GM12864 (cell line): ENCODE measurements around the gene TM2D3.

Experiments used
- DNase-seq: peaks from one replicate; pipeline ENCODE4 v3.0.0-alpha.2; 2011; ENCODE audit warnings: low read depth
- H3K4me3 ChIP-seq: 2 replicates; pipeline ENCODE4 v1.5.1; 2011; ENCODE audit warnings: mild to moderate bottlenecking, low read depth, low read length, control low read depth
- TF ChIP-seq, protein P1 (sequence below): IDR thresholded peaks from 2 replicates; pipeline ENCODE4 v1.5.1; 2011; ENCODE audit warnings: low read depth, mild to moderate bottlenecking, moderate library complexity, low read length, control low read depth, inconsistent platforms; ENCODE audit errors: missing control alignments

The TM2D3 gene

DNA sequence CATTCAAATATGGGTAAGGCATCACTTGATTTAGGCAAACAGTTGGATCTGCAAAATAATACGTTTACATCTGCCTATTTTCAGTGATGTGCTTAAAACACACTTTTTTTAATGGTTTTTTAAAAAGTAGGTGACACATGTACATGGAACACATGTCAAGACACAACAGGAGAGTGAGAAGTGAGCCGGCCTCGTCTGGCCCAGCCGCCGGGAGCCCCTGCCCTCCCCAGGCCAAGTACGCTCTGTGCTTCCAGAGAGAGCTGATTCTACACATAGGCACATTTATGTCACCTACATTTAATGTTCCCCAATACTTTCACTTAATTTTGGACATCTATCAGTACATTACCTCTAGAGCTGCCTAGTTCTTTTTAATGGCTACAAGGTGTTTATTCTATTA lies 3.8 kb downstream of the TM2D3 start:
- no peak overlapping the region for H3K4me3 ChIP-seq
- TF ChIP-seq, protein P1, sequence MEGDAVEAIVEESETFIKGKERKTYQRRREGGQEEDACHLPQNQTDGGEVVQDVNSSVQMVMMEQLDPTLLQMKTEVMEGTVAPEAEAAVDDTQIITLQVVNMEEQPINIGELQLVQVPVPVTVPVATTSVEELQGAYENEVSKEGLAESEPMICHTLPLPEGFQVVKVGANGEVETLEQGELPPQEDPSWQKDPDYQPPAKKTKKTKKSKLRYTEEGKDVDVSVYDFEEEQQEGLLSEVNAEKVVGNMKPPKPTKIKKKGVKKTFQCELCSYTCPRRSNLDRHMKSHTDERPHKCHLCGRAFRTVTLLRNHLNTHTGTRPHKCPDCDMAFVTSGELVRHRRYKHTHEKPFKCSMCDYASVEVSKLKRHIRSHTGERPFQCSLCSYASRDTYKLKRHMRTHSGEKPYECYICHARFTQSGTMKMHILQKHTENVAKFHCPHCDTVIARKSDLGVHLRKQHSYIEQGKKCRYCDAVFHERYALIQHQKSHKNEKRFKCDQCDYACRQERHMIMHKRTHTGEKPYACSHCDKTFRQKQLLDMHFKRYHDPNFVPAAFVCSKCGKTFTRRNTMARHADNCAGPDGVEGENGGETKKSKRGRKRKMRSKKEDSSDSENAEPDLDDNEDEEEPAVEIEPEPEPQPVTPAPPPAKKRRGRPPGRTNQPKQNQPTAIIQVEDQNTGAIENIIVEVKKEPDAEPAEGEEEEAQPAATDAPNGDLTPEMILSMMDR, result no peak

DNA sequence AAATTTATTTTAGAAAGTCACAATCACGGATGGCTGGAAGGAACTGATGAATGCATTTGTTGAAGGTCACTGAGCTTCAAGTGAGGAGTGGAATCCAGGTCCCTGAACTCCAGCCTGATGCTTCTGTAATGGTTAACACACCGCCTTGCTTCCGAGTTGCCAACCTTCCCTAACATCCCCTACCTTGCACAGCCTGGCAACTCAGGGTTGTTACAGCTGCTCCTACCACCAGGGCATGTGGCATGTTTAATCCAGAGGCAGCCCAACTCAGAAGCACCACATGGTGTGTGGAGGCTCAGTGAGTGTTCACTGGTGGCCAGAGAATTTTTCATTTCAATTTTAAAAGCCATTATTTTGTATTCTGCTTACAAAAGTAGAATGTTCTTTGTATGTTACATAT lies 4.9 kb downstream of the TM2D3 start:
- no peak for DNase-seq
- TF ChIP-seq, protein P1, result no peak
- H3K4me3 ChIP-seq, result no peak overlapping the region

More for the DNA sequence above, 3.8 kb downstream of the TM2D3 start:
- no peak for DNase-seq

DNA sequence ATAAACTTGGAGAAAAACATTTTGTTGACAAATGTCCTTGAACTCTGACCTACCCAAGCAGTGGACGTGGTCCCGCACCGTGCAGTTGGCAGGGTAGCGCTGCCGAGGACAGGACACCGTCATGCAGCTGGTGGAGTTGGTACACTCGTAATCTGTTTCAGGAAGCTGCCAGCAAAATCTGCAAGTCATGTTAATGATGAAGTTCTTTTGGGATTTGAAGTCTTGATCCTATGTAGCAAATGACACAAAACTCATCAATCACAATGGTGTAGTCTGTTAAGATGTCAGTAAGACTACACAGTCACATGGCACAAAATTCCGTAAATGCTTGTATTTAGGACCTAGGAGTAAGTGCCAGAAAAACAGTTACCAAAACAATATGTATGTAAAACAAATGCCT lies 5.5 kb downstream of the TM2D3 start:
- DNase-seq, result no peak
- H3K4me3 ChIP-seq, result no peak overlapping the region
- TF ChIP-seq, protein P1, result no peak

DNA sequence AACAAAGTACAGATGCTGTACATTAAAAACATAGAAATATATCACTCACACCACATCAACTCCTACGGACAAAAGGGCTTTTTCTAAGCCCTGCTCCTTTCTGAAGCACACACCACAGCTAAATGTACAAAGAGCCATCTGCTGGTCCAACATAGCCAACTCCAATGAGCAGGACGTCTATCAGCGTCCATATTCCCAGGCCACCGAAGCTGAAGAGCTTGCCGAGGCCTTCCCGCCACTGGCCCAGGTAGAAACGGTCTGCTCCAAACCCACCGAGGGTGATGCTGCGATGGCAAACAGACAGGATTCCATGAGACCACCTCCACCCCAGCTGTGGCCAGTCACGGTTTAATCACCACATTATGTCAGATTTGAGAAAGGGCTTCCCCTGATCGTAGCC lies 9.8 kb downstream of the TM2D3 start:
- DNase-seq, result no peak
- TF ChIP-seq, protein P1, result peak; percentile 8
- no peak overlapping the region for H3K4me3 ChIP-seq

DNA sequence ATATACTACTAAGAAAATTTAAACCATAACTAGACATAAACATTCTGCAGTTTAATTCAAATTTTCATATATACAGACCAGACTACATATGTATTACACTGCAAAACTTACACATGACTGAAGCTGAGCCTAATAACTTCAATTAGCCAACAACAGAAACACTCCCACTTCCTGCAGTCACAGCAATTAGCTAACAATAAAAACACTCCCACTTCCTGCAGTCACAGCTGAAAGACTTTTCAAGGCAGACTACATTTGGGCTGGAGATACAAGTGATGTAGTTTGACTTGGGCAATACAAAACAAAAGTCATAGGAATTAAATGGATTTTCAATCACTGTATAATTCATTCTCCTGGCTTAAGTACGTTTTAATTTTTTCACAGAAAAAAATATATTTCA lies 10.3 kb downstream of the TM2D3 start:
- no peak overlapping the region for H3K4me3 ChIP-seq
- TF ChIP-seq, protein P1, result no peak
- no peak for DNase-seq

DNA sequence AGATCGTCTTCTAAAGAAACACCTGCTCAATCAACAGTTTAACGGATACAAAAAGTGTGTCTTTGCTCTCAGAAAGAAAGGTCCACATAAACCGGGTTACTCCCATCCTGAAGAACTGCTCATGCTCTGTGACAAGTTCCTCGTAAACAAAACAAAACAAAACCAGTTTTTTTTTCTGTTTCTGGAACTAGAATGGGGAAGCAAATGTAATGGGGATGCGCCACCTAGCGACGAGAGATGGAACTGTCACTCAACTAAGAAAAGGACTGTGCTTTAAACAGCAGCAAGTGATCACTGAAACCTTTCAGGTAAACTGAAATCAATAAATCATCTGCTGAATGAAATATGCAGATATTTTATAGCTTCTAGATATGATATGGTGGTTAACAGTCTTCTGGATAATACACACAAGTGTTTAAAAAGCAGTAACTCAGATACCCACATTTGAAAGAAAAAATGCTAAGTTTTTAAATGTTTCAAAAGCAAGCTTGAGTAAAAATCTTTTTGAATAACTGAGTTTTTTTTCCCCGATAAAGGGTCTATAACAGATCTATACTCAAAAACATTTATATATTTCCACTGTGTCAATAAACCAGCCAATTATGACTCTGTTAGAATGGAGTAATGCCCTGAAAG lies 10.9 kb downstream of the TM2D3 start:
- no peak overlapping the region for H3K4me3 ChIP-seq
- DNase-seq, result peak; percentile 63
- TF ChIP-seq, protein P1, result peak; percentile 86

DNA sequence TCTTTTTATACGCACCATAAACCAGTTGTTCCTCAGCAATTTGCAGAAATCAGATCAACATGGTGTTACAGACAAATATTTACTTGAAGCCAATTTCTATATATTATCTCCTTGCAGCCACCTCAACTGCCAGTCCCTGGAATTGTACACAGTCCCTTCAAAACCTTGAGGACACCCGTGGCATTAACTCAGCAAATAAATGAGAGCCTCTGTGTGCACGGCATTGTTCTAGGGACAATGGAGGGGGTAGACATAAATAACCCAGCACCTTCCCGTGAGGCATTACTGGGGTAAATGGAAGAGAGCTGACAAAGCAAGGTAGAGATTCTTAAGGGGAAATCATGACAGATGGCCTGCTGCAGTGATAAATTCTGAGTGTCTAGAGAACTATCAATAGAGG lies 12.5 kb downstream of the TM2D3 start:
- DNase-seq, result no peak
- TF ChIP-seq, protein P1, result no peak
- no peak overlapping the region for H3K4me3 ChIP-seq
